ENCODE measurements around the gene MOSMO. TPM values are rescaled to one million over a fixed set of nuclear protein-coding genes. Genes with fewer than 3 reads are reported as not detected.

Gene MOSMO
- total RNA-seq, 4 donors from 2014 or later = 14.9 to 26.9 (median 24.1) TPM

- no peak overlapping the region for H3K4me3 ChIP-seq
- 64 to 70% methylated on average over 2 to 6 of the region's 6 CpGs for WGBS, 2 donors (ENCODE audit: low coverage in 1 of 2)
- no peaks in the 10 kb centered on the region for H3K27me3 ChIP-seq
- ATAC-seq = no peak
- no peaks in the 10 kb centered on the region for H3K36me3 ChIP-seq
- peaks cover 0 to 41% (median 11%) of the 10 kb centered on the region in 3 donors for H3K4me1 ChIP-seq
- no peaks in the 10 kb centered on the region for H3K9me3 ChIP-seq
- peak overlapping the region in 1 of 4 donors; percentile 91 for H3K27ac ChIP-seq
- TF ChIP-seq POLR2AphosphoS5 (IDR thresholded peaks at IDR 0.05) = no peak
- no peak for TF ChIP-seq POLR2A (IDR thresholded peaks at IDR 0.05)
- TF ChIP-seq CTCF (IDR thresholded peaks at IDR 0.05) = no peak
- no peak for TF ChIP-seq EP300 (IDR thresholded peaks at IDR 0.05)
These were observed 1.3 kb upstream of the MOSMO start for GRCh38 chr16:22006636-22007035.

GRCh38 chr16:22007159-22007508 is 777 bp upstream of the MOSMO start:
- Histone ChIP-seq H3K4me3 (peak overlapping the region; percentile 75 to 94), H3K27me3 (no peaks in the 10 kb centered on the region), H3K36me3 (no peaks in the 10 kb centered on the region), H3K4me1 (peaks cover 0 to 41% (median 11%) of the 10 kb centered on the region in 3 donors), H3K9me3 (no peaks in the 10 kb centered on the region), H3K27ac (peak overlapping the region; percentile 71 to 93 (median 85))
- WGBS, 2 donors (ENCODE audit: low coverage in 1 of 2) = 3 to 6% methylated on average over 8 of the region's 8 CpGs
- ATAC-seq = no peak
- no peak for TF ChIP-seq POLR2AphosphoS5 (IDR thresholded peaks at IDR 0.05)
- TF ChIP-seq EP300 (IDR thresholded peaks at IDR 0.05) = no peak

- Histone ChIP-seq H3K4me1 (peaks cover 0 to 41% (median 11%) of the 10 kb centered on the region in 3 donors), H3K27ac (peak overlapping the region in 3 of 4 donors; percentile 79 to 93 (median 91)), H3K4me3 (peak overlapping the region; percentile 75 to 94), H3K27me3 (no peaks in the 10 kb centered on the region), H3K9me3 (no peaks in the 10 kb centered on the region), H3K36me3 (no peaks in the 10 kb centered on the region)
- TF ChIP-seq CTCF (IDR thresholded peaks at IDR 0.05) (no peak), POLR2A (IDR thresholded peaks at IDR 0.05) (no peak), EP300 (IDR thresholded peaks at IDR 0.05) (no peak), POLR2AphosphoS5 (IDR thresholded peaks at IDR 0.05) (no peak)
- ATAC-seq = peak; percentile 37
- WGBS, 2 donors (ENCODE audit: low coverage in 1 of 2) = 0% methylated on average over 8 to 12 of the region's 65 CpGs
These were observed 526 bp downstream of the MOSMO start for GRCh38 chr16:22008215-22009059.

GRCh38 chr16:22010902-22011301 is 3.0 kb downstream of the MOSMO start:
- H3K27ac ChIP-seq = no peak overlapping the region
- no peak for TF ChIP-seq CTCF (IDR thresholded peaks at IDR 0.05)
- no peak for TF ChIP-seq POLR2AphosphoS5 (IDR thresholded peaks at IDR 0.05)
- no peak for TF ChIP-seq POLR2A (IDR thresholded peaks at IDR 0.05)
- no peak for TF ChIP-seq EP300 (IDR thresholded peaks at IDR 0.05)
- ATAC-seq = no peak
- H3K36me3 ChIP-seq = no peaks in the 10 kb centered on the region
- 59 to 81% methylated on average over 5 of the region's 5 CpGs for WGBS, 2 donors (ENCODE audit: low coverage in 1 of 2)
- peaks cover 3 to 55% (median 11%) of the 10 kb centered on the region in 3 donors for H3K4me1 ChIP-seq
- no peaks in the 10 kb centered on the region for H3K9me3 ChIP-seq
- H3K27me3 ChIP-seq = no peaks in the 10 kb centered on the region
- H3K4me3 ChIP-seq = no peak overlapping the region

GRCh38 chr16:22012241-22012640 is 4.3 kb downstream of the MOSMO start:
- H3K9me3 ChIP-seq = no peaks in the 10 kb centered on the region
- no peak for ATAC-seq
- no peak for TF ChIP-seq EP300 (IDR thresholded peaks at IDR 0.05)
- no peak overlapping the region for H3K4me3 ChIP-seq
- no peaks in the 10 kb centered on the region for H3K27me3 ChIP-seq
- no peak overlapping the region for H3K27ac ChIP-seq
- peaks cover 3 to 62% (median 7%) of the 10 kb centered on the region in 3 donors for H3K4me1 ChIP-seq
- no peaks in the 10 kb centered on the region for H3K36me3 ChIP-seq
- WGBS, 2 donors (ENCODE audit: low coverage in 1 of 2) = 38 to 47% methylated on average over 2 of the region's 2 CpGs

- WGBS, 2 donors (ENCODE audit: low coverage in 1 of 2) = 64 to 74% methylated on average over 4 of the region's 4 CpGs
- H3K9me3 ChIP-seq = no peaks in the 10 kb centered on the region
- ATAC-seq = no peak
- H3K4me1 ChIP-seq = peaks cover 3 to 70% (median 6%) of the 10 kb centered on the region in 3 donors
- no peak overlapping the region for H3K4me3 ChIP-seq
- no peaks in the 10 kb centered on the region for H3K27me3 ChIP-seq
- TF ChIP-seq POLR2AphosphoS5 (IDR thresholded peaks at IDR 0.05) = no peak
- TF ChIP-seq EP300 (IDR thresholded peaks at IDR 0.05) = no peak
- no peak for TF ChIP-seq CTCF (IDR thresholded peaks at IDR 0.05)
- TF ChIP-seq POLR2A (IDR thresholded peaks at IDR 0.05) = no peak
- H3K36me3 ChIP-seq = no peaks in the 10 kb centered on the region
- no peak overlapping the region for H3K27ac ChIP-seq
These were observed 5.6 kb downstream of the MOSMO start for GRCh38 chr16:22013486-22013885.
